ENCODE data around the gene TMEM185B.
"Not testable (repeated sequence)": the region's sequence is repeated elsewhere in the genome, so short reads cannot be mapped to it uniquely, and the experiment has no call there.

The TMEM185B gene

GRCh38 chr2:120223034-120223912 is at the start of gene TMEM185B:
TSS of gene TMEM185B (minus strand) at chr2:120223400. CDS start at chr2:120222976, 424 bp downstream.
- peak; percentile 95 for DNase-seq

DNA sequence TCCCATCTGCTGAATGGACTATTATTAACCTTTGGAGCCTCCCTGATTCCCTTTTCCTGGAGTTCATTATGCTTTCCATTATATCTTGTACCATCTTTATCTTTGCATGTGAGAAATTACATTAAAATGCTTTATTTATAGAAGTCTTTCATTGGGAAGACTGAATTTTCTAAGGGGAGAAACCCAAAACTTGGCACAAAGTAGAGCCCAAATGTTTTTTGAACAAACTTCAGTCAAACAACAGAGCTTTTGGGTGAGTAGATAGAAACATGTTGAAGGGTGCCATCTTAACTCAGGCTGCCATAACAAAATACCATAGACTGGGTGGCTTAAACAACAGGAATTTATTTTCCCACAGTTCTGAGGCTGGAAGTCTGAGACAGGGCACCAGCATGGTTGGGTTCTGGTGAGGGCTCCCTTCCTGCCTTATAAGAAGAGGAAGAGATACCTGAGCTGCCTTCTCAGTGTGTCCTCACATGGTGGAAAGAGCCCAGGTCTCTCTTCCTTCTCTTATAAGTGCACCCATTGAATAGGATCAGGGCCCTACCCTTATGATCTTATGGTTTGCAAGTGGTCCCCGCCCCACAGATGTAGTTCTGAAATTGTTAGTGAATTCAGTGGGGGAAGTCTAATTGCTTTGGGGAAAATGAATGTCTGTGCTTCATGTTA is 48.6 kb upstream of the TMEM185B start:
- no peak for DNase-seq

- DNase-seq = no peak
Observed at GRCh38 chr2:120269816-120270215, 46.6 kb upstream of the TMEM185B start.

DNA sequence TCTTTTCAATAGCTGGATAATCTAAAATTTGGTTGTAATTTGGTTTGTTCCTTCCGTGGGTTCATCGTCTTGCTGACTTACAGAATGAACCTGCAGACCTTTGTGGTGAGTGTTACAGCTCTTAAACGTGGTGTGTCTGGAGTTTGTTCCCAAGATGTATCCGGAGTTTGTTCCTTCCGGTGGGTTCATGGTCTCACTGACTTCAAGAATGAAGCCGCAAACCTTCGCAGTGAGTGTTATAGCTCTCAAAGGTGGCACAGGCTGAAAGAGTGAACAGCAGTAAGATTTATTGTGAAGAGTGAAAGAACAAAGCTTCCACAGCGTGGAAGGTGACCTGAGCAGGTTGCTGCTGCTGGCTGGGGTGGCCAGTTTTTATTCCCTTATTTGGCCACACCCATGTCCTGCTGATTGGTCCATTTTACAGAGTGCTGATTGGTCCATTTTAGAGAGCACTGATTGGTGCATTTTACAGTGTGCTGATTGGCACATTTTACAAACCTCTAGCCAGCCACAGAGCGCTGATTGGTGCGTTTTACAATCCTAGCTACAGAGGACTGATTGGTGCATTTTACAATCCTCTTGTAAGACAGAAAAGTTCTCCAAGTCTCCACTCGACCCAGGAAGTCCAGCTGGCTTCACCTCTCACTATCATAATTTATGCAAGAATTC is 46.0 kb upstream of the TMEM185B start:
- no peak for DNase-seq

- DNase-seq = peak; percentile 38
Observed at GRCh38 chr2:120267348-120267747, 44.1 kb upstream of the TMEM185B start.

DNA sequence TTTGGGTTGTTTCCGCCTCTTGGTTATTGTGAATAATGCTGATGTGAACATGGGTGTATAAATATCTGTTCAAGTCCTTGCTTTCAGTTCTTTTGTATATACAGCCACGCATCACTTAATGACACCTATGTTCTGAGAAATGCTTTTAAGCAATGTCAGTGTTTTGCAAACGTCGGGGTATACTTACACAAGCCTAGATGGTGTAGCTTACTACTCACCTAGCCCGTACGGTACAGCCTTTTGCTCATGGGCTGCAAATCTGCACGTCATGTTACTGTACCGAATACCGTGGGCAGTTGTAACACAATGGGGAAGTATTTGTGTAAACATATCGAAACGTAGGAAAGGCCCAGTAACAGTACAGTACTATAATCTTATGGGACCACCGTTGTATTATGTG is 41.8 kb upstream of the TMEM185B start:
- DNase-seq = no peak

DNA sequence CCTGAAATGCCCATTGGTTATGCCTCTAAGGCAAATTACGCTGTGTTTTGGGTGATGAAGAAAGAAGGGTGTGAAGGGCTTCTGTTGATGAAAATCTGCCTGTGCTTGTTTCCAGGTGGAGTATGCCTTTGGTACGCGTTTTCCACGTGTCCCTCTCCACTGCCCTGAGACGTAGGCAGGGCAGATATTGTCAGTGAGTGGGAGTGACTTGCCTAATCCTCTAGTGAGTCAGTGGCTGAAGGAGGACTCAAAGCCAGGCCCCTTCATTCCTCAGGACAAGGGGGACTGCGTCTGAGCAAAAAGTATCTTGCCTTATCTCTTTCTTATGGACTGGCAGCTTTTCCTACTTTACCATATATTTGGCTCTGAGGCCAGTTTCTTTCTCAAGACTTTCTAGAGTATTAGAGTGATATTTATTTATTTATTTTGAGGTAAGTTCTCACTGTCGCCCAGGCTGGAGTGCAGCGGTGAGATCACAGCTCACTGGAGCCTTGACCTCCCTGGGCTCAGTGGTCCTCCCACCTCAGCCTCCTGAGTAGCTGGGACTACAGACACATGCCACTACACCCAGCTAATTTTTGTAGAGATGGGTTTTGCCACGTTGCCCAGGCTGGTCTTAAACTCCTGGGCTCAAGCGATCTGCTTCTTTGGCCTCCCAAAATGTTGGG is 39.7 kb upstream of the TMEM185B start:
- DNase-seq = no peak

DNA sequence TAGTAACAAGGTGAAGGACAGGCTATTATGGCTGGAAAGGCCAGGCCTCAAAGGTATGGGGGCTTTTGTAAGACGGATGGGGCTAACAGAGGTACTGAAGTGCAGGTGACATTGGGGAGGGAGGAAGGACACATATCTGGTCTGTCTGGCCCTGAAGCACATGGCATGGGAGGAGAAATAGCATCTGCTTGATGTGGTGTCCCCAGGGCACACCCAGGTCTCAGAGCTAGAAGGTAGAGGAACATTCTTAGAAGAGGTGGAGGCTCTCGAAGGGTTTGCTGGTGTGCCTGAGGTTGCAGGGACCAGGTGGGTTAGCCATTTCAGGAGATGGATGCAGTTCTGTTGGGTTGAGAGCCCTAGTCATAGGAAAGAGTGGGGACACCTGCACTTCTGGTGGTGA is 39.0 kb upstream of the TMEM185B start:
- DNase-seq = no peak

DNA sequence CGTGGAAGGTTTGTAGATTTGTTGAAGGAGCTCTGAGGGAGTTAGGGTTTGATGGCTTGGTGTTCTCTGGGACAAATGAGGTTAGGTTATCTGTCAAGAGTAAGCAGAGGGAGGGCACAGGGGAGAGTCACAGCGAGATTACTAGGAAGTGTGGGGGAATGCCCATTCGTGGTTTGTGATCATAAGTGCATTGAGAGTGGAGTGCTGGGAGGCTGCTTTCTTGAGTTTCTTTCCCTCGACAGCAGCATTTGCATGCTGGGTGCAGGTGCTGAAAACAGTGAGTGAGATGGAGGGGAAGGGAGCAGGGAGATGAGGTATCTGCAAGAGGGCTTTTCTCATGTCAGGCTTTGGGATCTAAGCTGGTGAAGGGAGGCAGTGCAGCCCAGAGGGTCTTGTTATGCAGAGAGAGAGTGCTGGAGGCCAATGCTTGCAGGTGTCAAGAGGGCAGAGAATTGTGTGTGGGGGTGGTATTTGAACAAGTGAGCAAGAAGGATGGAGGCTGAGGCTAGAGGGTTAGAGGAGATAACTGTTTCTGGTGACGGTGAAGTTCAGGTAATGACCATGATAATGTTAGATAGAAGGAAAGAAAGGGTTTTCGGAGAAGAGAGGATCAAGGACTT is 38.3 kb upstream of the TMEM185B start:
- peak; percentile 77 for DNase-seq

DNA sequence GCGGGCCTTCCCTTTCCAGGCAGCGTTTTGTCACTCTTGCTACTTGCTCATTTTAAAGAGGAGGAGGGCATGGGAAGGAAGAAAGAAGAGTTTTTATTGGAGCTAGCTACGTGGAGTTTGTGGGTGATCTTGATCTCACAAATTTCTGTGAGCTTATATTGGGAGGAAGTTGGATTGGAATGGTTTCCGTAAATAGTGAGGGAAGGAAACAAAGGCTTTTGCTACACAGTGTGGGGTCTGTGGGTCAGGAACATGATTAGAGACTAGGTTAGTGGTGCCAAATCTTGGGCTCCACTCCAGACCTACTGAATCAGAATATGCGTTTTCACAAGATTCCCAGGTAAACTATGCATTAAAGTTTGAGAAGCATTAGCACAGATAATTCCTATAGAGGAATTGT is 37.5 kb upstream of the TMEM185B start:
- no peak for DNase-seq

GRCh38 chr2:120259939-120260338 is 36.7 kb upstream of the TMEM185B start:
- DNase-seq = not testable (repeated sequence)

DNA sequence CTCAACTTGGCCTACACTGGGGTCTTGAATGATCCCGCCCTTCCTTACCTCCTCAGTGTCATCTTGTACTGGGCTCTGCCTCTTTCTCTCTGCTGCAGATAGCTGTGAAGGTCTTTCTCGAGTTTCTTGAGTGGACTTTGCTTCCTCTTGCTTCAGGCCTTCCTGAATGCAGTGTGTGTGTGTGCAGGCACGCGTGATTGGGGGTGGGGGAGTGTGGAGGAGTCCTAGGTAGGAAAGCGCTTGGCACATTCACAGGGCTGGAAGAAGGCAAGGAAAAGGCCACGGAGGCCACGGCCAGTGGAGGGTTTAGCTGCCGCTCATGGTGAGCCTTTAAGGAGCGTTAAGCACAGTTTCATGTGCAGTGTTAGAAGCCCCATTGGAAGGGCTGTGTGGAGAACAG is 35.0 kb upstream of the TMEM185B start:
- no peak for DNase-seq

- DNase-seq = no peak
Observed at GRCh38 chr2:120257522-120257921, 34.3 kb upstream of the TMEM185B start.

- no peak for DNase-seq
Observed at GRCh38 chr2:120256651-120257000, 33.4 kb upstream of the TMEM185B start.

DNA sequence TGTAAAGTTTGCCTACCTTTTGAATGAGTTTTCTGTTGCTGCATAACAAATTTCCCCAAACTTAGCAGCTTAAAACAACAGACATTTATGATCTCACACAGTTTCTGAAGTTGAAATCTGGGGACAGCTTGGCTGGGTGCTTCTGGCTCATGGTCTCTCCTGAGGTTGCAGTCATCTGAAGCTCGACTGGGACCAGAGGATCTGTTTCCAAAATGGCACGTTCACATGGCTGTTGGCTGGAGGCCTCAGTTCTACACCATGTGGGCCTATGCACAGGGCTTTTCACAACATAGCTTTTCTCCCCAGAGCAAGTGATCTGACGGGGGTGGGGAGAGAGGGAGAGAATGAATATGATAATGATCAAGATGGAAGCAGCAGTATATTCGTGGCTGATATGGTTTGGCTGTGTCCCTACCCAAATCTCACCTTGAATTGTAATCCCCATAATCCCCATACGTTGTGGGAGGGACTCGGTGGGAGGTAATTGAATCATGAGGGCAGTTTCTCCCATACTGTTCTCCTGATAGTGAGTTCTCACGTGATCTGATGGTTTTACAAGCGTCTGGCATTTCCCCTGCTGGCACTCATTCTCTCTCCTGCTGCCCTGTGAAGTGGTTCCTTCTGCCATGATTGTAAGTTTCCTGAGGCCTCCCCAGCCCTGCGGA is 32.9 kb upstream of the TMEM185B start:
- DNase-seq = no peak

DNA sequence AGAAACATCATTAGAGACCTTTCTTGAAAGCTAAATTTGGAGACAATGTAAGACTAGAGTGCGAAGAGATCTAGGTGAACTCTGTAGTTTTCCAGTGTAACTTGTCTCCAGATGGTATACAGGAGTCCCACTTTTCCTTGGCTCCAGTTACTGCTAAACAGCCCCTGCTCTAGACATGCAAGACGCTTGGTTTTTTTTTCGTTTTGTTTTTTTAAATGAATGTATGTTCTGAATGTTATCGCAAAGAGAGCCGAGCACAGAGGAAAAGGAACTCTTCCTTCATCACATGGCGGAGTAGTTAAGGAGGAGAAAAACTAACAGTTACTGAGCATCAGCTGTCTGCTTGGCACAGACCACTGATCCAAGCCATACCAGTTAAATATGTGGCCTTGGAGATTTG is 31.9 kb upstream of the TMEM185B start:
- DNase-seq = no peak

GRCh38 chr2:120254178-120254577 is 31.0 kb upstream of the TMEM185B start:
- no peak for DNase-seq

DNA sequence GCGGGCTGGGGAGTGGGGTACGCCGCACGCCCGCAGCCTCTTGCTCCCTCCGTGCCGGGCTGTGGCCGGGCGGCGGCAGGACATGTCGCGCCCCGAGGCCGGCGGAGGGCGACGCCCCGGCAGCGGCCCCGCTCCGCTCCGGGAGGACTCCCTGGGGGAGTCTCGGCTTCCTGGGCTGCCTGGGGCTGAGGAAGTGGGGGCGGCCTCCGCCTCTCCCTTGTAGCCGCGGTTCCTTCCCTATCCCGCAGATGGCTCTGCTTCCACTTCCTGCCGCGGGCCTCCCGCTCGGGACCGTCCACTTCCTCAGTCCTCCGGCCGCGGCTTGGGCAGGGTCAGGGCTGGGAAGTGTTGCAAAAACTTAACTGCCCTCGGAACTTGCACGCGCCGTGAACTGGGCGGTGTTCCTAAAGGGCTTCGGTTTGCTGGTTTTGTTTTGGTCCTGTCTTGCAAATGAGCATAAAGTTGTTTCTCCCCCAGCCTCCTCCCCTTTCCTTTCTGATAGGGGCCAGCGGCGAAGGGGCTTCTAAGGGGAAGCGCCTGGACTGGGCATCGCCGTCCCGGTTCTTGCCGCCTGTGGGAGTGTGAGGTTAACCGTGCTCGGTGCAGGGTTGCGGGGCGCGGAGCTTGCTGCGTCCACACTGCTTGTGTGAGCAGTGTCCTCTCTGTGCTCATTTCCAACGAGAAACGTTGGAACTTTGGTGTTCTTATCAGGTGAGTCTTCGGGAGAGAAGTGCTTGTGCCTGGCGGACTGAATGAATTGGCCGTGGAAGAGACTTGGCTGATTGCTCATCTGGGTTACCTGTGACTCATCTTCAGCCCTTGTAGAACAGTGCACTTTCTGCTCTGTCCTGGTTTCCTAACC is 30.1 kb upstream of the TMEM185B start:
- peak; percentile 55 for DNase-seq

DNA sequence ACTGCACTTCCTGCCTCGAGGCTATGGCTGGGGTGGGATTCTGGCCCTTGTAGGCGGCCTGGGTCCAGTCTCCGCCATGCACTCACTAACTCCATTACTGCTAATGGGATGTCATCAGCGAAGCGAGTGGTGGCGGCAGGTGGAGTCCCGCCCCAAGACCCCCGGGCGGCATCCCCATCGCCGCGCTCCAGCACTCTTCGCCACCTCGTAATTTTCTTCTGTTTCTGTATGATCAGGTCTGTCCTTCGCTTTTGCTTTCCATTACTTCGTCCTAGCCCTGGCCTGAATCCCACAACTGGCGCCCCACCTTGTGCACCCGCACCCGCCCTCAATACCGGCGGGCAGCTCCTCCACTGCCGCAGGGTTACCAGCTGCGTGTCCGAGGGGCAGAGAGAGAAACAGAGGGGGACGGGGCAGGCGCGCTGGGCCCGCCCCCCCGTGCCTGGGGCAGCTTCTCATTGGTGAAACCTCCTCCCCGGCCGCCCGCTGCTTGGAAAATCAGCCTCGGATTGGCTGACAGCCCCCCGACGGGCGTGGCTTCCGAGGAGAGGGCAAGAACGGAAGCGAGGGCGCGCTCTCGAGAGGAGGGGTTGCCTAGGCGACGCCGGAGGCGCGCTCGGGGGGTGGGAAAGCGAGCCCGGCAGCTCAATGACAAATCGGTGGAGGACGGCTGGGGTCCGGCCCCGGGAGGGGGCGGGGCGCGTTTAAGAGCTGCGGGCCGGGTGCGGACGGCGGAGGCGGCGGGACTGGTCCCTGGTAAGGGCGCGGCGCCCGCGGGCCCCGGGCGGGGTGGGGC is 29.2 kb upstream of the TMEM185B start, which contains the start of gene RALB:
TSS of gene RALB (plus strand) at position 628 of the 796 bp plus-strand sequence. CDS start 25,813 bp downstream, outside the sequence.
- peak; percentile 99 for DNase-seq

GRCh38 chr2:120251880-120252224 is 28.7 kb upstream of the TMEM185B start:
- no peak for DNase-seq
